ENCODE measurements around the gene MAGI1. TPM values are rescaled to one million over a fixed set of nuclear protein-coding genes. Genes with fewer than 3 reads are reported as not detected.

Gene MAGI1
- total RNA-seq, 1 donor from 2014 or later, result 21.9 TPM

- H3K27ac Mint-ChIP-seq (ENCODE audit: unreplicated experiment), result no peak overlapping the region
- peaks cover 28% of the 10 kb centered on the region for H3K9me3 Mint-ChIP-seq (ENCODE audit: unreplicated experiment)
- no peak overlapping the region for H3K4me3 Mint-ChIP-seq (ENCODE audit: unreplicated experiment)
- peaks cover 12% of the 10 kb centered on the region for H3K4me1 Mint-ChIP-seq (ENCODE audit: unreplicated experiment)
- no peak for TF ChIP-seq CTCF (IDR thresholded peaks at IDR 0.05)
- H3K27me3 Mint-ChIP-seq (ENCODE audit: unreplicated experiment), result no peaks in the 10 kb centered on the region
- DNase-seq (ENCODE audit: extremely low spot score, unreplicated experiment), result no peak
- H3K36me3 Mint-ChIP-seq (ENCODE audit: unreplicated experiment), result peaks cover 11% of the 10 kb centered on the region
Measured at GRCh38 chr3:65647369-65647768, 391.3 kb downstream of the MAGI1 start.

GRCh38 chr3:65642883-65643282 lies 395.8 kb downstream of the MAGI1 start:
- no peaks in the 10 kb centered on the region for H3K27me3 Mint-ChIP-seq (ENCODE audit: unreplicated experiment)
- no peak overlapping the region for H3K4me3 Mint-ChIP-seq (ENCODE audit: unreplicated experiment)
- H3K9me3 Mint-ChIP-seq (ENCODE audit: unreplicated experiment), result peaks cover 22% of the 10 kb centered on the region
- peaks cover 12% of the 10 kb centered on the region for H3K4me1 Mint-ChIP-seq (ENCODE audit: unreplicated experiment)
- H3K27ac Mint-ChIP-seq (ENCODE audit: unreplicated experiment), result no peak overlapping the region
- H3K36me3 Mint-ChIP-seq (ENCODE audit: unreplicated experiment), result peaks cover 11% of the 10 kb centered on the region
- no peak for DNase-seq (ENCODE audit: extremely low spot score, unreplicated experiment)
- TF ChIP-seq CTCF (IDR thresholded peaks at IDR 0.05), result no peak

GRCh38 chr3:65641777-65642176 lies 396.9 kb downstream of the MAGI1 start:
- DNase-seq (ENCODE audit: extremely low spot score, unreplicated experiment), result no peak
- TF ChIP-seq CTCF (IDR thresholded peaks at IDR 0.05), result no peak
- peaks cover 10% of the 10 kb centered on the region for H3K9me3 Mint-ChIP-seq (ENCODE audit: unreplicated experiment)
- H3K27ac Mint-ChIP-seq (ENCODE audit: unreplicated experiment), result no peak overlapping the region
- H3K4me3 Mint-ChIP-seq (ENCODE audit: unreplicated experiment), result no peak overlapping the region
- H3K36me3 Mint-ChIP-seq (ENCODE audit: unreplicated experiment), result peaks cover 8% of the 10 kb centered on the region
- peaks cover 12% of the 10 kb centered on the region for H3K4me1 Mint-ChIP-seq (ENCODE audit: unreplicated experiment)
- H3K27me3 Mint-ChIP-seq (ENCODE audit: unreplicated experiment), result no peaks in the 10 kb centered on the region

GRCh38 chr3:65641045-65641444 lies 397.7 kb downstream of the MAGI1 start:
- TF ChIP-seq CTCF (IDR thresholded peaks at IDR 0.05), result no peak
- H3K4me3 Mint-ChIP-seq (ENCODE audit: unreplicated experiment), result no peak overlapping the region
- no peak for DNase-seq (ENCODE audit: extremely low spot score, unreplicated experiment)
- H3K36me3 Mint-ChIP-seq (ENCODE audit: unreplicated experiment), result peaks cover 4% of the 10 kb centered on the region
- H3K9me3 Mint-ChIP-seq (ENCODE audit: unreplicated experiment), result peaks cover 4% of the 10 kb centered on the region
- peaks cover 12% of the 10 kb centered on the region for H3K4me1 Mint-ChIP-seq (ENCODE audit: unreplicated experiment)
- no peak overlapping the region for H3K27ac Mint-ChIP-seq (ENCODE audit: unreplicated experiment)
- no peaks in the 10 kb centered on the region for H3K27me3 Mint-ChIP-seq (ENCODE audit: unreplicated experiment)

- Mint-ChIP-seq H3K4me1 (ENCODE audit: unreplicated experiment) (peaks cover 5% of the 10 kb centered on the region), H3K4me3 (ENCODE audit: unreplicated experiment) (no peak overlapping the region), H3K36me3 (ENCODE audit: unreplicated experiment) (peaks cover 4% of the 10 kb centered on the region), H3K27ac (ENCODE audit: unreplicated experiment) (no peak overlapping the region), H3K9me3 (ENCODE audit: unreplicated experiment) (peaks cover 7% of the 10 kb centered on the region), H3K27me3 (ENCODE audit: unreplicated experiment) (no peaks in the 10 kb centered on the region)
- DNase-seq (ENCODE audit: extremely low spot score, unreplicated experiment), result no peak
- TF ChIP-seq CTCF (IDR thresholded peaks at IDR 0.05), result no peak
Measured at GRCh38 chr3:65639444-65639843, 399.3 kb downstream of the MAGI1 start.

Measured in osteocyte (in vitro differentiated cells).